RWPE2 (cell line): ENCODE results near the gene UBE3A.

ENCODE experiments used
- ATAC-seq: fragments of 200-7000 bp; cut with Tn5 transposase; 3 replicates; pipeline ENCODE4 v1.9.1; 2021; ENCODE audit warnings: low read depth
- DNase-seq: peaks from one replicate; pipeline ENCODE4 v3.0.0-alpha.2; 2020; ENCODE audit warnings: low spot score
- H3K27ac ChIP-seq: fragments of 450-650 bp; 2 replicates; pipeline ENCODE4 v1.5.1; 2017; ENCODE audit warnings: mild to moderate bottlenecking; ENCODE audit not compliant: poor library complexity, severe bottlenecking
- H3K27me3 ChIP-seq: fragments of 250-450 bp; sonication (Bioruptor Pico); 2 replicates; pipeline ENCODE4 v1.5.1; 2021; ENCODE audit warnings: mild to moderate bottlenecking, moderate library complexity; ENCODE audit not compliant: insufficient read depth, poor library complexity, severe bottlenecking
- H3K36me3 ChIP-seq: fragments of 250-450 bp; sonication (Bioruptor Pico); 2 replicates; pipeline ENCODE4 v1.5.1; 2020; ENCODE audit warnings: low read depth, mild to moderate bottlenecking, moderate library complexity
- H3K4me1 ChIP-seq: fragments of 250-450 bp; sonication (Bioruptor Pico); 2 replicates; pipeline ENCODE4 v1.5.1; 2021; ENCODE audit warnings: mild to moderate bottlenecking, moderate library complexity; ENCODE audit not compliant: insufficient read depth, poor library complexity, severe bottlenecking
- H3K4me3 ChIP-seq: fragments of 250-450 bp; sonication (Bioruptor Pico); 2 replicates; pipeline ENCODE4 v1.5.1; 2021; ENCODE audit warnings: mild to moderate bottlenecking, moderate library complexity; ENCODE audit not compliant: severe bottlenecking
- H3K9me3 ChIP-seq: fragments of 250-450 bp; sonication (Bioruptor Pico); 2 replicates; pipeline ENCODE4 v1.5.1; 2021; ENCODE audit warnings: mild to moderate bottlenecking, moderate library complexity; ENCODE audit not compliant: severe bottlenecking
- CTCF ChIP-seq: fragments of 450-650 bp; IDR thresholded peaks from one replicate; pipeline ENCODE4 v1.5.1; 2017; ENCODE audit warnings: mild to moderate bottlenecking, moderate library complexity; ENCODE audit not compliant: poor library complexity, severe bottlenecking

The UBE3A gene

DNA sequence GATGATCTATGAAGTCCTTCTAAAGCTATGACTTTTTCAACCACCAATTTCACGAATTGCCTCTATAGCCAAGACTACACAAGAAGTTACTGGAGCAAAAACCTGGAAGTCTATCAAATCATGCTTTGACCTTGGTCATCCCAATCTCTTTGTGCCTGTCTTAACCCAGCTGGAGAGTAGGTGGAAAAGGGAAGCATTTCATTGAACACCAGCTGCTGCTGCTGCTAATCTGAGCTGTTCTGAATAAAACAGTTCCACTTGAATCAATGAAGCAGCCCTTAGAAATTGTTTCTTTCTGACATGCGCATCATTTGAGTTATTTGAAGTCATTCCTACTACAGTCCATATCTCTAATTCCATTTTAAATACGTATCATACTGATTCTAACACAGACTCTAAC is 7.3 kb upstream of the UBE3A start:
- no peaks in the 10 kb centered on the region for H3K27me3 ChIP-seq
- no peak for TF ChIP-seq CTCF
- no peaks in the 10 kb centered on the region for H3K36me3 ChIP-seq
- no peak overlapping the region for H3K27ac ChIP-seq
- no peaks in the 10 kb centered on the region for H3K4me1 ChIP-seq
- no peaks in the 10 kb centered on the region for H3K9me3 ChIP-seq
- no peak overlapping the region for H3K4me3 ChIP-seq
- ATAC-seq (no peak), DNase-seq (no peak)

GRCh38 chr15:25445412-25445811 is 6.6 kb upstream of the UBE3A start:
- H3K36me3 ChIP-seq, result no peaks in the 10 kb centered on the region
- H3K27ac ChIP-seq, result no peak overlapping the region
- DNase-seq (no peak), ATAC-seq (no peak)
- no peak for TF ChIP-seq CTCF
- H3K9me3 ChIP-seq, result no peaks in the 10 kb centered on the region
- H3K4me1 ChIP-seq, result no peaks in the 10 kb centered on the region
- H3K4me3 ChIP-seq, result no peak overlapping the region
- no peaks in the 10 kb centered on the region for H3K27me3 ChIP-seq

- H3K27me3 ChIP-seq, result no peaks in the 10 kb centered on the region
- H3K36me3 ChIP-seq, result peaks cover 7% of the 10 kb centered on the region
- peaks cover 13% of the 10 kb centered on the region for H3K4me1 ChIP-seq
- H3K27ac ChIP-seq, result no peak overlapping the region
- DNase-seq (no peak), ATAC-seq (no peak)
- H3K4me3 ChIP-seq, result no peak overlapping the region
- no peaks in the 10 kb centered on the region for H3K9me3 ChIP-seq
- TF ChIP-seq CTCF, result no peak
Measured at GRCh38 chr15:25441111-25441510, 2.3 kb upstream of the UBE3A start.

- H3K4me1 ChIP-seq, result peaks cover 21% of the 10 kb centered on the region
- peak overlapping the region; percentile 91 for H3K4me3 ChIP-seq
- DNase-seq (no peak), ATAC-seq (0 out of 3 replicates have a peak, but pooled peaks have one; percentile 0)
- H3K36me3 ChIP-seq, result peaks cover 19% of the 10 kb centered on the region
- H3K27me3 ChIP-seq, result no peaks in the 10 kb centered on the region
- TF ChIP-seq CTCF, result no peak
- H3K27ac ChIP-seq, result peak overlapping the region; percentile 67
- no peaks in the 10 kb centered on the region for H3K9me3 ChIP-seq
Measured at GRCh38 chr15:25439369-25439836, 579 bp upstream of the UBE3A start.

DNA sequence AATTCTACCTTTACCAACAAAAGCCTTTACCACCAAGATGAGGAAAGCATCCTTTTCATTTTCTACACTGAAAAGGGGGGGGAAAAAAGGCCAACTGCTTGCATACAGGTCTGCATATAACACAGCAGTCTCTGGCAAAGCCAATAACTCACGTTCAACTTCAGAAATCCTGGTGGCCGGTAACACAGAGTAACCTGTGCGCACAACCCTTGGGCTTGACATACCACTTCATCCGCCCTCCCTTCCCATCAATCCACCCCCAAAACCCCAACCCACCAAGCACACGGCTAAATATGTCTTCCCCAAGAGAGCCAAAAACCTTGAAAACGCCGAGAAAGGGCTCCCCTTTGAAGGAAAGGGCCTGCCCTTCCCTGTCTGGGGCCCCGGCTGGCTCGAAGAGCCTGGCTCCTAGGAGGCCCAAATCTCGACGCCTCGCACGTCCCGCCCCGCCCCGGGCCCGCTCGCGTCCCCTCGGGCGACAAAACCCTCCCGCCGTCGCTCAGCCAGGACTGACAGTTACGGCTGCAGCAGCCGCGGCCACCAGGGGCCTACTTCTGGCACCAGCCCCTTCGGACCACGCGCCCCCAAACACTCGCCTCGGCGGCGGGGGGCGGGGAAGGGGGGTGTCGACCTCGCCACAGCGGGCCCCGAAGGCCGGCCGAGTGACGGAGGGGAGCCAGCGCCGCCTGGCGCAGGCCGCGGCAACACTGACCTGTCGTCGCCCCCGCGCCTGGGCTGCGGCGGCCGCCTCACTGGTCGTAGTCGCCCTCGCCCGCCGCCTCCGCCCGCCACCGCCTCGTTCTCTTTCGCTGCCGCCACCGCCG is 835 bp downstream of the UBE3A start:
- Histone ChIP-seq H3K27me3 (no peaks in the 10 kb centered on the region), H3K4me1 (peaks cover 22% of the 10 kb centered on the region), H3K4me3 (peak overlapping the region; percentile 91), H3K27ac (peak overlapping the region; percentile 67), H3K36me3 (peaks cover 20% of the 10 kb centered on the region), H3K9me3 (no peaks in the 10 kb centered on the region)
- DNase-seq, result peak; percentile 71
- TF ChIP-seq CTCF, result peak; percentile 76
- ATAC-seq, result peak; percentile 34
